Prostate gland (tissue), 2 donors: ENCODE measurements around the gene SUMF1.

Experiments used
- CTCF ChIP-seq, 4 experiments: fragments of 200-600 bp in 2 of 4; fragments of 450-650 bp in 2 of 4; sonication (generic) in 2 of 4; IDR thresholded peaks; 1 replicate in 3 of 4; 2 replicates in 1 of 4; pipeline ENCODE4 v1.5.1; 2016 to 2019; ENCODE audit warnings: antibody characterized with exemption in 4 of 4, mild to moderate bottlenecking in 2 of 4, moderate library complexity in 2 of 4
- POLR2A ChIP-seq: fragments of 450-650 bp; IDR thresholded peaks from one replicate; pipeline ENCODE4 v1.6.1; 2016; ENCODE audit warnings: antibody characterized with exemption, mild to moderate bottlenecking
- POLR2AphosphoS5 ChIP-seq: sonication (generic); formaldehyde crosslinking; IDR thresholded peaks from one replicate; pipeline ENCODE4 v1.6.1; 2017; ENCODE audit warnings: antibody characterized with exemption

GRCh38 chr3:4475804-4476203 lies 8.7 kb upstream of the SUMF1 start:
- TF ChIP-seq CTCF (IDR thresholded peaks at IDR 0.05), result no peak
- TF ChIP-seq POLR2A, result no peak
- TF ChIP-seq POLR2AphosphoS5, result no peak
